ENCODE data around the gene FBXL3. TPM values are rescaled to one million over a fixed set of nuclear protein-coding genes. Genes with fewer than 3 reads are reported as not detected.

FBXL3 gene
- polyA plus RNA-seq, 1 of the 3 experiments (the other 2 are of a cell fraction) = 13.6 TPM

- TF ChIP-seq CHD2 (IDR thresholded peaks at IDR 0.05; ENCODE audit: low read length, partially characterized antibody) = no peak
Observed at GRCh38 chr13:77056886-77057285, 29.9 kb upstream of the FBXL3 start (continued).

GRCh38 chr13:77056382-77056781 is 29.4 kb upstream of the FBXL3 start:
- Histone ChIP-seq H3K9ac (no peak overlapping the region), H3K4me2 (no peak overlapping the region), H3F3A (replicated peaks; ENCODE audit: insufficient read depth) (no peaks in the 10 kb centered on the region), H3K9me2 (no peaks in the 10 kb centered on the region), H2AFZ (ENCODE audit: low read depth) (no peak overlapping the region), H4K20me1 (ENCODE audit: insufficient read depth) (no peaks in the 10 kb centered on the region), H3K27ac (ENCODE audit: low read depth in 2 of 2, low read length in 1 of 2) (no peak overlapping the region), H3K4me3 (ENCODE audit: low read depth in 2 of 2, low read length in 1 of 2) (no peak overlapping the region), H3K4me1 (ENCODE audit: control insufficient read depth in 1 of 2, insufficient read depth in 2 of 2, low read depth in 1 of 2, low read length in 1 of 2) (no peaks in the 10 kb centered on the region; a peak in 2 of 4 replicates), H3K79me2 (ENCODE audit: insufficient read depth) (no peaks in the 10 kb centered on the region), H3K9me3 (no peaks in the 10 kb centered on the region), H3K27me3 (ENCODE audit: insufficient read depth) (no peaks in the 10 kb centered on the region), H3K36me3 (replicated peaks in 1 of 2; ENCODE audit: control insufficient read depth in 1 of 2, insufficient read depth in 2 of 2, low read length in 1 of 2) (peaks cover 47 to 66% of the 10 kb centered on the region in 2 experiments)
- ChIA-PET POLR2A (interaction anchor here (0.7 kb wide), 1 partner anchor 422 kb away, joined by 3 read pairs; no protein-coding TSS in a partner anchor), CTCF (interaction anchor here (0.8 to 1.6 kb wide), 3 partner anchors 10 to 422 kb away, joined by 3 read pairs; no protein-coding TSS in a partner anchor)
- no peak for DNase-seq
- 68% methylated on average over 3 of the region's 3 CpGs for WGBS (ENCODE audit: low lambda C conversion rate)
- no peak for TF ChIP-seq NRF1 (IDR thresholded peaks at IDR 0.05; ENCODE audit: low read depth, low read length)
- TF ChIP-seq PBX3 (IDR thresholded peaks at IDR 0.05) = no peak
- TF ChIP-seq TAF1 (IDR thresholded peaks at IDR 0.05; ENCODE audit: borderline replicate concordance, low read depth, low read length) = no peak
- no peak for TF ChIP-seq ZBTB33 (IDR thresholded peaks at IDR 0.05; ENCODE audit: borderline replicate concordance, low read depth)
- no peak for TF ChIP-seq TCF12 (IDR thresholded peaks at IDR 0.05)
- no peak for TF ChIP-seq IRF3 (IDR thresholded peaks at IDR 0.05; ENCODE audit: low read depth, low read length)
- TF ChIP-seq TEAD4 (IDR thresholded peaks at IDR 0.05; ENCODE audit: borderline replicate concordance, insufficient read depth) = no peak
- TF ChIP-seq CHD2 (IDR thresholded peaks at IDR 0.05; ENCODE audit: low read length, partially characterized antibody) = no peak
- no peak for TF ChIP-seq SIN3A (IDR thresholded peaks at IDR 0.05; ENCODE audit: borderline replicate concordance, low read depth, low read length)
- no peak for TF ChIP-seq JUND (IDR thresholded peaks at IDR 0.05)
- no peak for TF ChIP-seq MAX (IDR thresholded peaks at IDR 0.05; ENCODE audit: low read depth)
- TF ChIP-seq YY1 (IDR thresholded peaks at IDR 0.05; ENCODE audit: low read depth) = no peak
- TF ChIP-seq SMC3 (IDR thresholded peaks at IDR 0.05; ENCODE audit: low read depth, low read length) = no peak
- TF ChIP-seq GABPA (IDR thresholded peaks at IDR 0.05; ENCODE audit: low read depth) = no peak
- no peak for TF ChIP-seq EP300 (IDR thresholded peaks at IDR 0.05; ENCODE audit: borderline replicate concordance in 1 of 2, low read depth in 1 of 2, low read length in 1 of 2)
- no peak for TF ChIP-seq RCOR1 (IDR thresholded peaks at IDR 0.05; ENCODE audit: low read length)
- TF ChIP-seq FOSL2 (IDR thresholded peaks at IDR 0.05; ENCODE audit: borderline replicate concordance, low read depth) = no peak
